PFSK-1 (cell line): Measurements from ENCODE around the gene CLASP1.

Source experiments
- FOXP2 ChIP-seq: optimal IDR thresholded peaks from 2 replicates; pipeline ENCODE3; 2011; ENCODE audit warnings: borderline replicate concordance, control low read depth, inconsistent platforms; ENCODE audit not compliant: insufficient read depth; ENCODE audit errors: extremely low read length, extremely low read depth
- POLR2AphosphoS5 ChIP-seq: IDR thresholded peaks from 2 replicates; pipeline ENCODE4 v1.6.1; 2012; ENCODE audit warnings: low read depth, mild to moderate bottlenecking, control low read depth, low read length, moderate library complexity
- SIN3A ChIP-seq: IDR thresholded peaks from 2 replicates; pipeline ENCODE4 v1.6.1; 2012; ENCODE audit warnings: mild to moderate bottlenecking, low read length, moderate library complexity, borderline replicate concordance; ENCODE audit not compliant: insufficient read depth
- TAF1 ChIP-seq: IDR thresholded peaks from 2 replicates; pipeline ENCODE4 v1.6.1; 2012; ENCODE audit warnings: low read length, control low read depth, borderline replicate concordance; ENCODE audit not compliant: insufficient read depth
- TF ChIP-seq, protein P1 (sequence below), 2 experiments: IDR thresholded peaks; 2 replicates each; pipeline versions ENCODE4 v1.6.1 to v1.8.0; 2011 to 2012; ENCODE audit warnings: low read depth in 2 of 2, low read length in 2 of 2, control low read depth in 1 of 2, inconsistent platforms in 1 of 2, mild to moderate bottlenecking in 1 of 2, moderate library complexity in 1 of 2; ENCODE audit not compliant: insufficient read depth in 1 of 2

Gene CLASP1

DNA sequence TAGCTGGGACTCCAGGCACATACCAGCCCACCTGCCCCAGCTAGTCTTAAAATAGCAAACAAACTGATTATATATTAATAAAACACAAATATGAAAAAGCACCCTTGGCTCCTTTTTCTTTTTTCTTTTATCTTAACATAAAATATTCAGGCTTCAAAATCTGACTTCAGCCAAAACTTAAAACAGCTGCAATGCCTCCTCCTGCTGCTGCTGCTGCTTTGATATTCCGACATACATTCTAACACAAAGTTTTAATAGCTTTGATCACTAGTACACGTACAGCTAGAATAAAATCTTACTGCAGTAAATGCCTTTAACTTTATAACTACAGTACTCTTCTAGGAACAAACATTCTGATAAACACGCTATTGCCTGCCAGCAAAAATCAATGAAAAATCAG, 190.0 kb downstream of the CLASP1 start:
- TF ChIP-seq, protein P1, sequence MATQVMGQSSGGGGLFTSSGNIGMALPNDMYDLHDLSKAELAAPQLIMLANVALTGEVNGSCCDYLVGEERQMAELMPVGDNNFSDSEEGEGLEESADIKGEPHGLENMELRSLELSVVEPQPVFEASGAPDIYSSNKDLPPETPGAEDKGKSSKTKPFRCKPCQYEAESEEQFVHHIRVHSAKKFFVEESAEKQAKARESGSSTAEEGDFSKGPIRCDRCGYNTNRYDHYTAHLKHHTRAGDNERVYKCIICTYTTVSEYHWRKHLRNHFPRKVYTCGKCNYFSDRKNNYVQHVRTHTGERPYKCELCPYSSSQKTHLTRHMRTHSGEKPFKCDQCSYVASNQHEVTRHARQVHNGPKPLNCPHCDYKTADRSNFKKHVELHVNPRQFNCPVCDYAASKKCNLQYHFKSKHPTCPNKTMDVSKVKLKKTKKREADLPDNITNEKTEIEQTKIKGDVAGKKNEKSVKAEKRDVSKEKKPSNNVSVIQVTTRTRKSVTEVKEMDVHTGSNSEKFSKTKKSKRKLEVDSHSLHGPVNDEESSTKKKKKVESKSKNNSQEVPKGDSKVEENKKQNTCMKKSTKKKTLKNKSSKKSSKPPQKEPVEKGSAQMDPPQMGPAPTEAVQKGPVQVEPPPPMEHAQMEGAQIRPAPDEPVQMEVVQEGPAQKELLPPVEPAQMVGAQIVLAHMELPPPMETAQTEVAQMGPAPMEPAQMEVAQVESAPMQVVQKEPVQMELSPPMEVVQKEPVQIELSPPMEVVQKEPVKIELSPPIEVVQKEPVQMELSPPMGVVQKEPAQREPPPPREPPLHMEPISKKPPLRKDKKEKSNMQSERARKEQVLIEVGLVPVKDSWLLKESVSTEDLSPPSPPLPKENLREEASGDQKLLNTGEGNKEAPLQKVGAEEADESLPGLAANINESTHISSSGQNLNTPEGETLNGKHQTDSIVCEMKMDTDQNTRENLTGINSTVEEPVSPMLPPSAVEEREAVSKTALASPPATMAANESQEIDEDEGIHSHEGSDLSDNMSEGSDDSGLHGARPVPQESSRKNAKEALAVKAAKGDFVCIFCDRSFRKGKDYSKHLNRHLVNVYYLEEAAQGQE (IDR thresholded peaks at IDR 0.05; ENCODE audit: insufficient read depth in 1 of 2, low read depth in 2 of 2, low read length in 2 of 2): no peak
- no peak for TF ChIP-seq POLR2AphosphoS5
- no peak for TF ChIP-seq SIN3A
- no peak for TF ChIP-seq TAF1
- no peak for TF ChIP-seq FOXP2

- no peak for TF ChIP-seq POLR2AphosphoS5
These were observed 192.9 kb downstream of the CLASP1 start for GRCh38 chr2:121456325-121456724.

DNA sequence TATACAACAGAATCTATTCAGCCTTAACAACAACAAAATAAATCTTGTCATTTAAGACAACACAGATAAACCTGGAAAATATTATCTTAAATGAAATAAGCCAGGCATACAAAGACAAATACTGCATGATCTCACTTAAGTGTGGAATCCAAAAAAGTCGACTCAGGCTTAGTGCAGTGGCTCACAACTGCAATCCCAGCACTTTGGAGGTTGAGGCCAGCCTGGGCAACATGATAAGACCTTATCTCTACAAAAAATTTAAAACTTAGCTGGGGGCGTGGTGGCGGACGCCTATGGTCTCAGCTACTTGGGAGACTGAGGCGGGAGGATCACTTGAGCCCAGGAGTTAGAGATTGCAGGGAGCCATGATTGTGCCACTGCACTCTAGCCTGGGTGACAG, 193.8 kb downstream of the CLASP1 start:
- TF ChIP-seq, protein P1 (IDR thresholded peaks at IDR 0.05; ENCODE audit: insufficient read depth in 1 of 2, low read depth in 2 of 2, low read length in 2 of 2): no peak
- TF ChIP-seq TAF1: no peak
- TF ChIP-seq POLR2AphosphoS5: no peak
- no peak for TF ChIP-seq SIN3A
- TF ChIP-seq FOXP2: no peak

DNA sequence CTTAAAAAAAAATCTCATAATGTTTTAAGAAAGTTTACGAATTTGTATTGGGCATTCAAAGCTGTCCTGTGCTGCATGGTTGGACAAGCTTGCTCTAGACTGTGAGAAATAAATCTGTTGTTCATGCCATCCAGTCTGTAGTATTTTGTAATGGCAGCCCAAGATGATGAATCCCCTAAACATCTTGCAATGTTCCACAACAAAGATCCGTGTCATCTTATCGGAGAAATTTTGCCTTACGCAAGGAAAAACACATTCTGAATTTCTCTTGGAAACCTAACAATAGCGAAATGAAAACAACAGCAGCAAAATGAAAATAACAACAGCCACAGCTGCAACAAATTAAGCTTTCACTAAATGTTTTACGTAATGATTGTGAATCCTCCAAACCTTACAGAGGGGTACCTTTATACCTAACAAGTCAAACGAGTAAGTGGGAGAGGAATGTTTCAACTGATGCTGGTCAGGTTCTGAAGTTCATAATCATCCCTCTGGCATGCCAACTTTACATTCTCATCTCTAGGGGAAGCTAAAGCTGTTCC, 194.6 kb downstream of the CLASP1 start:
- TF ChIP-seq POLR2AphosphoS5: no peak
- TF ChIP-seq TAF1: no peak
- TF ChIP-seq, protein P1 (IDR thresholded peaks at IDR 0.05; ENCODE audit: insufficient read depth in 1 of 2, low read depth in 2 of 2, low read length in 2 of 2): no peak
- TF ChIP-seq FOXP2: no peak

DNA sequence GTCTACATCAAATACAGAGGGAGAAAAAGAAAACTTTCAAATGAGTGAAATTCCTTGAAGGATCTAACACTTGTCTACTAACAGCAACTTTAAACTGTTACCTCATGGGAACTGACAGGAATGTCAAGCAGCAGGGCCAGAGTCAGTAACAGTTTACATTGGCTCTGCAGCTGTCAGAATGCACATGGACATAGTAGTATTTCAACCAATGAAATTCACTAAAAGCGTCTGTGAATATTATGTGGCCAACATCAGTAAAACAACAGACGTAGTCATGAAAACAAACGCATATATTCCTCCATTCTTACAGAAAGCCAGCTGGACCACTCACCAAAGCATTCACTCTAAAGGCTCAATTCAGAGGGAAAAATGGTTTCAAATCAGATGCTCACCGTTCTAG, 197.9 kb downstream of the CLASP1 start:
- no peak for TF ChIP-seq POLR2AphosphoS5
- TF ChIP-seq FOXP2: no peak
- TF ChIP-seq, protein P1 (IDR thresholded peaks at IDR 0.05; ENCODE audit: insufficient read depth in 1 of 2, low read depth in 2 of 2, low read length in 2 of 2): no peak
